Activated naive CD8-positive, alpha-beta T cell treated with anti-CD3 and anti-CD28 coated beads, Interleukin-2, amount 50 U/mL, for 24 hours (primary cell): ENCODE results near the gene RTL9.
A peak's percentile ranks its signal among the peaks of the same experiment; 100 is the strongest.

Experiments used
- ATAC-seq: fragments of 150-1000 bp; cut with Tn5 transposase; one replicate; pipeline ENCODE4 v1.10.0; 2021
- DNase-seq: peaks from one replicate; pipeline ENCODE4 v3.0.0; 2021
- H3K27ac Mint-ChIP-seq: one replicate; pipeline ENCODE4 v1.8.0; 2021; ENCODE audit warnings: mild to moderate bottlenecking, mixed read lengths
- H3K27me3 Mint-ChIP-seq: one replicate; pipeline ENCODE4 v1.8.0; 2021; ENCODE audit warnings: mixed read lengths
- H3K36me3 Mint-ChIP-seq: one replicate; pipeline ENCODE4 v1.8.0; 2021; ENCODE audit warnings: low read depth, mixed read lengths
- H3K4me1 Mint-ChIP-seq: one replicate; pipeline ENCODE4 v1.8.0; 2021; ENCODE audit warnings: mixed read lengths
- H3K4me3 Mint-ChIP-seq: one replicate; pipeline ENCODE4 v1.8.0; 2021; ENCODE audit warnings: mild to moderate bottlenecking, moderate library complexity, mixed read lengths
- H3K9me3 Mint-ChIP-seq: one replicate; pipeline ENCODE4 v1.8.0; 2021; ENCODE audit warnings: mixed read lengths

The RTL9 gene

GRCh38 chrX:110358548-110358947 lies at the start of gene RTL9:
RTL9 (plus strand) TSS chrX:110358848; CDS start chrX:110450618, 91,770 bp downstream.
- Mint-ChIP-seq H3K27ac (no peak within 1 kb of the TSS), H3K36me3 (no peaks in the 10 kb centered on the region), H3K27me3 (no peaks in the 10 kb centered on the region), H3K4me1 (no peaks in the 10 kb centered on the region), H3K9me3 (no peaks in the 10 kb centered on the region), H3K4me3 (no peak within 1 kb of the TSS)
- ATAC-seq (no peak), DNase-seq (no peak)

GRCh38 chrX:110310000-110310790 lies 48.5 kb upstream of the RTL9 start:
- Mint-ChIP-seq H3K36me3 (no peaks in the 10 kb centered on the region), H3K4me1 (peaks cover 57% of the 10 kb centered on the region), H3K9me3 (no peaks in the 10 kb centered on the region), H3K27ac (peak overlapping the region; percentile 11), H3K4me3 (no peak overlapping the region), H3K27me3 (no peaks in the 10 kb centered on the region)
- ATAC-seq (no peak), DNase-seq (no peak)

- peak; percentile 9 for DNase-seq
- Mint-ChIP-seq H3K27me3 (no peaks in the 10 kb centered on the region), H3K9me3 (no peaks in the 10 kb centered on the region), H3K27ac (peak overlapping the region; percentile 65), H3K4me1 (peaks cover 60% of the 10 kb centered on the region), H3K36me3 (no peaks in the 10 kb centered on the region), H3K4me3 (no peak overlapping the region)
- ATAC-seq: peak; percentile 87
Observed at GRCh38 chrX:110310896-110311295, 47.8 kb upstream of the RTL9 start.

- Mint-ChIP-seq H3K4me1 (peaks cover 65% of the 10 kb centered on the region), H3K27ac (peak overlapping the region; percentile 65), H3K27me3 (no peaks in the 10 kb centered on the region), H3K4me3 (peak overlapping the region; percentile 17), H3K36me3 (no peaks in the 10 kb centered on the region), H3K9me3 (no peaks in the 10 kb centered on the region)
- no peak for DNase-seq
- ATAC-seq: peak; percentile 46
Observed at GRCh38 chrX:110311437-110312230, 47.0 kb upstream of the RTL9 start.

- no peak for ATAC-seq
- H3K4me1 Mint-ChIP-seq: peaks cover 50% of the 10 kb centered on the region
Observed at GRCh38 chrX:110315551-110315950, 43.1 kb upstream of the RTL9 start.

GRCh38 chrX:110316351-110317060 lies 42.1 kb upstream of the RTL9 start:
- peaks cover 45% of the 10 kb centered on the region for H3K4me1 Mint-ChIP-seq
- ATAC-seq (no peak), DNase-seq (no peak)
- no peaks in the 10 kb centered on the region for H3K27me3 Mint-ChIP-seq
- H3K27ac Mint-ChIP-seq: peak overlapping the region; percentile 77
- H3K36me3 Mint-ChIP-seq: no peaks in the 10 kb centered on the region
- no peaks in the 10 kb centered on the region for H3K9me3 Mint-ChIP-seq
- H3K4me3 Mint-ChIP-seq: peak overlapping the region; percentile 89

More at GRCh38 chrX:110315551-110315950, 43.1 kb upstream of the RTL9 start:
- H3K4me3 Mint-ChIP-seq: peak overlapping the region; percentile 89
- no peaks in the 10 kb centered on the region for H3K9me3 Mint-ChIP-seq
- H3K27ac Mint-ChIP-seq: no peak overlapping the region
- no peaks in the 10 kb centered on the region for H3K27me3 Mint-ChIP-seq
- DNase-seq: no peak
- H3K36me3 Mint-ChIP-seq: no peaks in the 10 kb centered on the region

GRCh38 chrX:110317061-110317819 lies 41.4 kb upstream of the RTL9 start:
- Mint-ChIP-seq H3K9me3 (no peaks in the 10 kb centered on the region), H3K4me3 (peak overlapping the region; percentile 89), H3K27me3 (no peaks in the 10 kb centered on the region), H3K27ac (peak overlapping the region; percentile 77), H3K4me1 (peaks cover 45% of the 10 kb centered on the region), H3K36me3 (no peaks in the 10 kb centered on the region)
- ATAC-seq (peak; percentile 38), DNase-seq (peak; percentile 26)

- H3K4me3 Mint-ChIP-seq: peak within 1 kb of the TSS; percentile 89
- H3K27me3 Mint-ChIP-seq: no peaks in the 10 kb centered on the region
- peak; percentile 90 for ATAC-seq
- H3K27ac Mint-ChIP-seq: peak within 1 kb of the TSS; percentile 87
- no peaks in the 10 kb centered on the region for H3K36me3 Mint-ChIP-seq
- H3K9me3 Mint-ChIP-seq: no peaks in the 10 kb centered on the region
- DNase-seq: peak; percentile 76
- H3K4me1 Mint-ChIP-seq: peaks cover 39% of the 10 kb centered on the region
Observed at GRCh38 chrX:110317820-110318663, 40.6 kb upstream of the RTL9 start, which contains the start of gene AMMECR1. AMMECR1 (minus strand) TSS chrX:110318085; CDS start chrX:110318071, 14 bp downstream.

- Mint-ChIP-seq H3K4me3 (peak overlapping the region; percentile 89), H3K27me3 (no peaks in the 10 kb centered on the region), H3K4me1 (peaks cover 38% of the 10 kb centered on the region), H3K9me3 (no peaks in the 10 kb centered on the region), H3K27ac (peak overlapping the region; percentile 87), H3K36me3 (no peaks in the 10 kb centered on the region)
- DNase-seq (no peak), ATAC-seq (no peak)
Observed at GRCh38 chrX:110318664-110318968, 40.0 kb upstream of the RTL9 start.

GRCh38 chrX:110320381-110320987 lies 38.2 kb upstream of the RTL9 start:
- no peaks in the 10 kb centered on the region for H3K27me3 Mint-ChIP-seq
- peaks cover 22% of the 10 kb centered on the region for H3K4me1 Mint-ChIP-seq
- H3K4me3 Mint-ChIP-seq: no peak overlapping the region

GRCh38 chrX:110321081-110321480 lies 37.6 kb upstream of the RTL9 start:
- no peak for ATAC-seq
- Mint-ChIP-seq H3K4me1 (peaks cover 19% of the 10 kb centered on the region), H3K36me3 (no peaks in the 10 kb centered on the region), H3K4me3 (no peak overlapping the region), H3K27ac (no peak overlapping the region), H3K27me3 (no peaks in the 10 kb centered on the region), H3K9me3 (no peaks in the 10 kb centered on the region)
- DNase-seq: no peak

More at GRCh38 chrX:110320381-110320987, 38.2 kb upstream of the RTL9 start:
- ATAC-seq: no peak
- Mint-ChIP-seq H3K27ac (no peak overlapping the region), H3K36me3 (no peaks in the 10 kb centered on the region), H3K9me3 (no peaks in the 10 kb centered on the region)
- DNase-seq: no peak

GRCh38 chrX:110321670-110322069 lies 37.0 kb upstream of the RTL9 start:
- Mint-ChIP-seq H3K27me3 (no peaks in the 10 kb centered on the region), H3K27ac (no peak overlapping the region), H3K36me3 (no peaks in the 10 kb centered on the region), H3K9me3 (no peaks in the 10 kb centered on the region), H3K4me1 (peaks cover 15% of the 10 kb centered on the region), H3K4me3 (no peak overlapping the region)
- no peak for ATAC-seq
- DNase-seq: no peak

GRCh38 chrX:110322603-110323002 lies 36.0 kb upstream of the RTL9 start:
- ATAC-seq (no peak), DNase-seq (no peak)
- Mint-ChIP-seq H3K27ac (no peak overlapping the region), H3K9me3 (no peaks in the 10 kb centered on the region), H3K4me1 (peaks cover 15% of the 10 kb centered on the region), H3K27me3 (no peaks in the 10 kb centered on the region), H3K4me3 (no peak overlapping the region), H3K36me3 (no peaks in the 10 kb centered on the region)
